ENCODE results near the gene CHST5. TPM values are rescaled to one million over a fixed set of nuclear protein-coding genes. Genes with fewer than 3 reads are reported as not detected.

CHST5 gene
- total and polyA plus RNA-seq, 9 of the 15 experiments (the other 6 are each of a cell fraction or from before 2014, with no cell fraction given), result 0.06 to 0.21 (median 0.14) TPM; not detected in 5

DNA sequence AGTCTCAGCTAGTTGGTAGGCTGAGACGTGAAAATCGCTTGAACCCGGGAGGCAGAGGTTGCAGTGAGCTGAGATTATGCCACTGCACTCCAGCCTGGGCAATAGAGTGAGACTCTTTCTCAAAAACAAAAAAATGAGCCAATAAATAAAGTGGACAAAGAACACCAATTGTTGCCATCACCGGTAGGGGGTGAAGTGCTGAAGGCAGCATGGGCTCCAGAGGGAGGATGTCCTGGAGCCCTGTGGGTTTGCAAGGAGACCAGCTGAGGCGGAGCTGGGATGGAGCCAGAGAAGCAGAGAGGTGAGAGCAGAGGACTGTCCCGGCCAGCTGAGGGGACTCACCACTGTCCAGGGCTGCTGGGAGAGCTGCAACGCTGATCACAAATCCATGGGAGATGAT lies 54.4 kb downstream of the CHST5 start (continued):
- TF ChIP-seq, protein P1, sequence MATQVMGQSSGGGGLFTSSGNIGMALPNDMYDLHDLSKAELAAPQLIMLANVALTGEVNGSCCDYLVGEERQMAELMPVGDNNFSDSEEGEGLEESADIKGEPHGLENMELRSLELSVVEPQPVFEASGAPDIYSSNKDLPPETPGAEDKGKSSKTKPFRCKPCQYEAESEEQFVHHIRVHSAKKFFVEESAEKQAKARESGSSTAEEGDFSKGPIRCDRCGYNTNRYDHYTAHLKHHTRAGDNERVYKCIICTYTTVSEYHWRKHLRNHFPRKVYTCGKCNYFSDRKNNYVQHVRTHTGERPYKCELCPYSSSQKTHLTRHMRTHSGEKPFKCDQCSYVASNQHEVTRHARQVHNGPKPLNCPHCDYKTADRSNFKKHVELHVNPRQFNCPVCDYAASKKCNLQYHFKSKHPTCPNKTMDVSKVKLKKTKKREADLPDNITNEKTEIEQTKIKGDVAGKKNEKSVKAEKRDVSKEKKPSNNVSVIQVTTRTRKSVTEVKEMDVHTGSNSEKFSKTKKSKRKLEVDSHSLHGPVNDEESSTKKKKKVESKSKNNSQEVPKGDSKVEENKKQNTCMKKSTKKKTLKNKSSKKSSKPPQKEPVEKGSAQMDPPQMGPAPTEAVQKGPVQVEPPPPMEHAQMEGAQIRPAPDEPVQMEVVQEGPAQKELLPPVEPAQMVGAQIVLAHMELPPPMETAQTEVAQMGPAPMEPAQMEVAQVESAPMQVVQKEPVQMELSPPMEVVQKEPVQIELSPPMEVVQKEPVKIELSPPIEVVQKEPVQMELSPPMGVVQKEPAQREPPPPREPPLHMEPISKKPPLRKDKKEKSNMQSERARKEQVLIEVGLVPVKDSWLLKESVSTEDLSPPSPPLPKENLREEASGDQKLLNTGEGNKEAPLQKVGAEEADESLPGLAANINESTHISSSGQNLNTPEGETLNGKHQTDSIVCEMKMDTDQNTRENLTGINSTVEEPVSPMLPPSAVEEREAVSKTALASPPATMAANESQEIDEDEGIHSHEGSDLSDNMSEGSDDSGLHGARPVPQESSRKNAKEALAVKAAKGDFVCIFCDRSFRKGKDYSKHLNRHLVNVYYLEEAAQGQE (IDR thresholded peaks at IDR 0.05; ENCODE audit: borderline replicate concordance), result peak; percentile 21; the same call in 1 of the 2 replicates
- TF ChIP-seq, protein P1 (CRISPR knock-in tag; IDR thresholded peaks at IDR 0.05; ENCODE audit: low read depth), result no peak
- TF ChIP-seq ZNF778 (CRISPR knock-in tag; IDR thresholded peaks at IDR 0.05) (no peak), ZNF134 (CRISPR knock-in tag; conservative IDR thresholded peaks at IDR 0.05) (no peak), STAG1 (CRISPR knock-in tag; IDR thresholded peaks at IDR 0.05; ENCODE audit: borderline replicate concordance) (no peak), MCM3 (IDR thresholded peaks at IDR 0.05) (no peak), SMAD3 (CRISPR knock-in tag; conservative IDR thresholded peaks at IDR 0.05) (no peak), RCOR1 (IDR thresholded peaks at IDR 0.05; ENCODE audit: borderline replicate concordance in 1 of 2, low read depth in 2 of 2, low read length in 2 of 2) (peak in 1 of 2 experiments; percentile 51; a peak in 1 of 4 replicates), RBM15 (IDR thresholded peaks at IDR 0.05; ENCODE audit: insufficient read depth, low read length) (no peak), CTBP1 (IDR thresholded peaks at IDR 0.05; ENCODE audit: borderline replicate concordance) (peak; percentile 58; the same call in 1 of the 2 replicates), RAD21 (CRISPR knock-in tag; conservative IDR thresholded peaks at IDR 0.05 in 1 of 2, IDR thresholded peaks at IDR 0.05 in 1 of 2) (peak in 1 of 2 experiments; percentile 50; a peak in 2 of 4 replicates), ZNF140 (CRISPR knock-in tag; IDR thresholded peaks at IDR 0.05) (no peak), PHB2 (IDR thresholded peaks at IDR 0.05; ENCODE audit: low read depth) (no peak)
- TF ChIP-seq, protein P2, sequence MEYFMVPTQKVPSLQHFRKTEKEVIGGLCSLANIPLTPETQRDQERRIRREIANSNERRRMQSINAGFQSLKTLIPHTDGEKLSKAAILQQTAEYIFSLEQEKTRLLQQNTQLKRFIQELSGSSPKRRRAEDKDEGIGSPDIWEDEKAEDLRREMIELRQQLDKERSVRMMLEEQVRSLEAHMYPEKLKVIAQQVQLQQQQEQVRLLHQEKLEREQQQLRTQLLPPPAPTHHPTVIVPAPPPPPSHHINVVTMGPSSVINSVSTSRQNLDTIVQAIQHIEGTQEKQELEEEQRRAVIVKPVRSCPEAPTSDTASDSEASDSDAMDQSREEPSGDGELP (CRISPR knock-in tag; IDR thresholded peaks at IDR 0.05; ENCODE audit: borderline replicate concordance), result peak; percentile 38; the same call in 1 of the 2 replicates
- TF ChIP-seq, protein P3, sequence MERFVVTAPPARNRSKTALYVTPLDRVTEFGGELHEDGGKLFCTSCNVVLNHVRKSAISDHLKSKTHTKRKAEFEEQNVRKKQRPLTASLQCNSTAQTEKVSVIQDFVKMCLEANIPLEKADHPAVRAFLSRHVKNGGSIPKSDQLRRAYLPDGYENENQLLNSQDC (CRISPR knock-in tag; IDR thresholded peaks at IDR 0.05), result no peak
- TF ChIP-seq, protein P4, sequence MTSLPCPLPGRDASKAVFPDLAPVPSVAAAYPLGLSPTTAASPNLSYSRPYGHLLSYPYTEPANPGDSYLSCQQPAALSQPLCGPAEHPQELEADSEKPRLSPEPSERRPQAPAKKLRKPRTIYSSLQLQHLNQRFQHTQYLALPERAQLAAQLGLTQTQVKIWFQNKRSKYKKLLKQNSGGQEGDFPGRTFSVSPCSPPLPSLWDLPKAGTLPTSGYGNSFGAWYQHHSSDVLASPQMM (CRISPR knock-in tag; IDR thresholded peaks at IDR 0.05), result no peak
- TF ChIP-seq, protein P5, sequence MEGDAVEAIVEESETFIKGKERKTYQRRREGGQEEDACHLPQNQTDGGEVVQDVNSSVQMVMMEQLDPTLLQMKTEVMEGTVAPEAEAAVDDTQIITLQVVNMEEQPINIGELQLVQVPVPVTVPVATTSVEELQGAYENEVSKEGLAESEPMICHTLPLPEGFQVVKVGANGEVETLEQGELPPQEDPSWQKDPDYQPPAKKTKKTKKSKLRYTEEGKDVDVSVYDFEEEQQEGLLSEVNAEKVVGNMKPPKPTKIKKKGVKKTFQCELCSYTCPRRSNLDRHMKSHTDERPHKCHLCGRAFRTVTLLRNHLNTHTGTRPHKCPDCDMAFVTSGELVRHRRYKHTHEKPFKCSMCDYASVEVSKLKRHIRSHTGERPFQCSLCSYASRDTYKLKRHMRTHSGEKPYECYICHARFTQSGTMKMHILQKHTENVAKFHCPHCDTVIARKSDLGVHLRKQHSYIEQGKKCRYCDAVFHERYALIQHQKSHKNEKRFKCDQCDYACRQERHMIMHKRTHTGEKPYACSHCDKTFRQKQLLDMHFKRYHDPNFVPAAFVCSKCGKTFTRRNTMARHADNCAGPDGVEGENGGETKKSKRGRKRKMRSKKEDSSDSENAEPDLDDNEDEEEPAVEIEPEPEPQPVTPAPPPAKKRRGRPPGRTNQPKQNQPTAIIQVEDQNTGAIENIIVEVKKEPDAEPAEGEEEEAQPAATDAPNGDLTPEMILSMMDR (IDR thresholded peaks at IDR 0.05 in 2 of 3, conservative IDR thresholded peaks at IDR 0.05 in 1 of 3; ENCODE audit: insufficient read depth in 2 of 3, low read depth in 1 of 3, low read length in 3 of 3), result peak; percentile 49 to 50 (median 50); a peak in 5 of 6 replicates

Measured in K562 (cell line).